Measurements from ENCODE around the gene PTPN3.

DNA sequence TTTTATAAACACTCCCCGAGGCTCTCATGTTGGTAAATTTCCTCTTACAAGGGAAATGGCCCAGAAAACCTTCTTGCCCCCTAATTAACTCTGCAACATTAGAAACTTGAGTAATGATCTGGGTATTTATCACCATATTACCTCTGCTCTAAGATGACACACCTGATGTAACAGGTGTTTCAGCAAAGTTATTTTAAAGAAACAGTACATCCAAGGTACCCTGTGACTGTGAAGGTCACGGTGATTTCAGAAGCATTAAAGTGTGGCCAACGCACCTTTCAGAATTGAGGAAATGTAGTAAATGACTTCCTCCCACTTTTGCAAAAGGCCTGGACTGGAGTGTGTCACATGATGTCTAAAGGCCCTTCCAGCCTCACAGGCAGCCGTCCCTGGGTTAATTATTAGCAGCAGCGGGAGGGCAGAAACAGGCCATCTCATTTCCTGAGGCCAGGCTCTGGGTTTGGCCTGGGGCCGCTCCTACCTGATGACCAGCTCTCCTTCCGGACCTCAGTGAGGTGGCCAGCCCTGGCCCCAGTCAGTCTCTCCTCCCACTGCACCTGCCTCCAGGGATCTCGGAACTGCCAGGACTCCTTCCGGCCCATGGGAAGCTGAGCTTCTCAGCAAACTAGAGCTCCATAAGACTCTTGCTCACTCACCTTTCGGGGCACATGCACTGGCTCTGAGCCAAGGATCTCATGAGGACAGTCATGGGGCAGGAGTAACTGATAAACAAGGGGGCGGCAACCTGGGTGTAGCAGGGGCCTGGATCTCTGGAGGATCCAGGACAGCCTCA, 20.7 kb downstream of the PTPN3 start:
- TF ChIP-seq, protein P1, sequence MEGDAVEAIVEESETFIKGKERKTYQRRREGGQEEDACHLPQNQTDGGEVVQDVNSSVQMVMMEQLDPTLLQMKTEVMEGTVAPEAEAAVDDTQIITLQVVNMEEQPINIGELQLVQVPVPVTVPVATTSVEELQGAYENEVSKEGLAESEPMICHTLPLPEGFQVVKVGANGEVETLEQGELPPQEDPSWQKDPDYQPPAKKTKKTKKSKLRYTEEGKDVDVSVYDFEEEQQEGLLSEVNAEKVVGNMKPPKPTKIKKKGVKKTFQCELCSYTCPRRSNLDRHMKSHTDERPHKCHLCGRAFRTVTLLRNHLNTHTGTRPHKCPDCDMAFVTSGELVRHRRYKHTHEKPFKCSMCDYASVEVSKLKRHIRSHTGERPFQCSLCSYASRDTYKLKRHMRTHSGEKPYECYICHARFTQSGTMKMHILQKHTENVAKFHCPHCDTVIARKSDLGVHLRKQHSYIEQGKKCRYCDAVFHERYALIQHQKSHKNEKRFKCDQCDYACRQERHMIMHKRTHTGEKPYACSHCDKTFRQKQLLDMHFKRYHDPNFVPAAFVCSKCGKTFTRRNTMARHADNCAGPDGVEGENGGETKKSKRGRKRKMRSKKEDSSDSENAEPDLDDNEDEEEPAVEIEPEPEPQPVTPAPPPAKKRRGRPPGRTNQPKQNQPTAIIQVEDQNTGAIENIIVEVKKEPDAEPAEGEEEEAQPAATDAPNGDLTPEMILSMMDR (conservative IDR thresholded peaks at IDR 0.05; ENCODE audit: low read depth, low read length) = no peak
- TF ChIP-seq EZH2 (IDR thresholded peaks at IDR 0.05; ENCODE audit: borderline replicate concordance, low read depth, low read length, poor library complexity, severe bottlenecking) = no peak
